Inferior parietal cortex (tissue), 1 donor: ENCODE measurements around the gene TRNT1.

Source experiments
- DNase-seq: peaks from one replicate; pipeline ENCODE4 v3.0.0-alpha.2; 2016; ENCODE audit errors: extremely low spot score

TRNT1 gene

GRCh38 chr3:3110749-3111361 lies 15.9 kb upstream of the TRNT1 start:
- DNase-seq = no peak

GRCh38 chr3:3113042-3113709 lies 13.6 kb upstream of the TRNT1 start:
- DNase-seq = no peak

- DNase-seq = no peak
Measured at GRCh38 chr3:3117651-3118050, 9.1 kb upstream of the TRNT1 start.

DNA sequence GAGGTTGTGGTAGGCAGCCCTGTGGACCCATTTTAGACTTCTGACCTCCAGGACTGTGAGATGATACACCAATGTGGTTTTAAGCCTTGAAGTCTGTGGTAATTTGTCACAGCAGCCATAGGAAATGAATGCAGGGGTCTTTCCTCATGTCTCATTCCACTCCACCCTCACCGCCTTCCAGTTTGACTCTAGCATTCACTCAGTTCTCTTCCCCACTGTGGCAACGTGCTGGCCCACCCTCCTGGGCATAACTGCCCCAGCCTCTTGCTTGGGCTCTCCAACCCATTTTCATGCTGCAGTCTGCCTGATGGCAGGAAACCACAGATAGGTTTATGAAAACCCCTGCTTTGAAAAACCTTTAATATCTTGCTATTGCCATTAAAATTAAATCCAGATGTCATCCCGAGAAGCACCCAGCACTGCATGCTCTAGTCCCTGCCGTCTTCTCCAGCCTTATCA lies 7.3 kb upstream of the TRNT1 start:
- DNase-seq = no peak

- no peak for DNase-seq
Measured at GRCh38 chr3:3125977-3126376, 763 bp upstream of the TRNT1 start.

GRCh38 chr3:3127432-3128010 lies 781 bp downstream of the TRNT1 start:
- no peak for DNase-seq

DNA sequence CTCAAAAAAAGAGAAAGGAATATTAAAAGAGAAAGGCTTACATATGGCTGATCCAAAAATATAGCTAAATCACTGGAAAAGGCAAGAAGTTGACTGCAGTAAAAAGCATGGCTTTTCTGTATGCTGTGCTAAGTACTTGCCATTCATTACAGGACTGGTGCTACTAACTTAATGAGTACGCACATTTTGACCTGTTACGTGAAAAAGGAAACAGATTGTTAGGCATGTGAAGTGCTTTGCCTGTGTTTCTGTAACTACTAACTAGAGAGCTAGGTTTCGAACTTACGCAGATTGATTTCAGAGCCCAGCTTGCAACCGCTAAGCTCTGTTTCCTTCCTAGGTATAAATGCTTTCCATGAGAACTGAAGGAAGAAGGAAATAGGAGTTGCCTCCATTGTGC lies 2.8 kb downstream of the TRNT1 start:
- no peak for DNase-seq

DNA sequence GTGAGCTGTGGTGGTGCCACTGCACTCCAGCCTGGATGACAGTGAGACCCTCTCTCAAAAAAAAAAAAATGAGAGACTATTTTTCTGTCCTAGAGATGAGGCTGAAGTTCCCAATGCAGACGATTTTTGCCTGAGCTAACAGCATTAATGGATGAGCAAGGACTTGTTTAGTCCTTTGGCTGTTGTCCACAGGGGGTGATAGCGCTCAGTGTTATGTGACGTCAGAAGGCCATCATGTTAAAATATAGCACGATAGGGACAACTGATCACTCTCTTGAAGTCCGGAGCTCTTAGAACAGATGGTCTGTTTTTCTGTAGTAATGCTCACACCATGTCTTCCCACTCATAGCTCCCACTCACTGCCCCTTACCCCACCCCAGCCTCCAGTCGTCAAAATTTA lies 6.8 kb downstream of the TRNT1 start:
- DNase-seq = no peak

DNA sequence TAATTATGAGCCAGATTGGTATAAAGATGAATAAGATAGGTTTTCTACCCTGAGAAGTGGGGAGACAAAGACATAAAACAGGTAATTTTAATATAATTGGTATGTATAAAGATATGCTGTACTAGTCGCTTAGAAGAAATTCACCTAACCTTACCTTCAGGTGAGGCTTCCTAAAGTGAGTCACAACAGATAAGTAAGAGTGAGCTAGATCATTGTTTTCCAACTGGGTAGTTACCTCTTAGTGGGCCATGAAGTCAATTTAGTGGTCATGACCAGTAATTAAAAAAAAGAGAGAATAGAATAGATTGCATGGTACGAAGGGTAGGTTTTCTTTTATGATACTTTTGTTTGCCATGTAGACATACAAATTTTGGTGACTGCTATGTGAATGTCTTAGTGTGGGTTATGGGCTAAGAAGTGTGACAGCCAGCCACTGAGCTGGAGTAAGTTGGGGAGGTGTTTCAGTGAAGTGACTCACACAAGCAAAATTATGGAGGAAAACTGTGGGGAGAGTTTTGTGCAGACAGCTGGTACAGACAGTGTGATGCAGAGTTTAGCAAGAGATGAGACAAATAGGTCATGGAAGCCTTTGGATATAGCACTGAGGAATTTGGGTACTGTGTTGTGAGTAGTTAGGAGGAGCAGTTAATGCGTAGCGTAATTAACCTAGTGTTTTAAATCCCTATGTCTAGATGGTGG lies 8.2 kb downstream of the TRNT1 start:
- no peak for DNase-seq

GRCh38 chr3:3137526-3137925 lies 10.8 kb downstream of the TRNT1 start:
- no peak for DNase-seq

- DNase-seq = no peak
Measured at GRCh38 chr3:3141939-3142338, 15.2 kb downstream of the TRNT1 start.

DNA sequence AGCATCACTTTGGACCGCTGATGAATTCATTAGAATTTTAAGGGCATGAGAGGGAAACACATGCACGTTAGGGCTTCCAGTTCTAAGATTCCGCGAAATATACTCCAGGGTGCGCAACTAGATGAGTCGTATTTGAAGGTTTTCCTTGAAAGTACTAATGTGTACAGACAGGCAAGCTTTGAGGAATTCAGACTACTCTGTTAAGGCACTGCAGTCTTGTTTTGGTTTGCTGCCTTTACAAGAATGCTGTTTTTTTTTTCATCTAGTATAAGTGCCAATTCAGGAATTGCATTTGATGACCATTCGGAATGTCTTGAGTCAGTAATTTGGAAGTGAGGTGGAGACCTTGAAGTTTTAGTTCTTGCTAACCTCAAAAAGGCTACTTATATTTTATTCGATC lies 19.1 kb downstream of the TRNT1 start:
- no peak for DNase-seq

GRCh38 chr3:3149560-3149959 lies 22.8 kb downstream of the TRNT1 start:
- DNase-seq = no peak

DNA sequence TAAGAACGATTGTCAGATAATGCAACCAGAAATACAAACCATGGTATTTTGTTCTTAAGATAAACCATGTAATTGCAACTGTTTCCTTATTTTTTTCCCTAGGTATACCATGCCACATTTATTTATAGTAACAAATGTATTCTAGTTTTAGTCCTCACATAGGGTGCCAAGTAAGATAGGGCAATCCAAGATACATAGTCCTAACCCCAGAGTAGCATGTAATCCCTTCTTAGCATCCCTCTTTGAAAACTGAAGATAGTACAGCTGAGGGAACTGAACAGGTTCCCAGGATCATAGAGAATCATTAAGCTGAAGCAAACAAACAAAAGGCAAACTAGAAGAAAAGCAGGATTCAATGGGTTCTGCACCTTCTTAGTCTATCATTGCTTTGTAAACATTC lies 24.8 kb downstream of the TRNT1 start:
- no peak for DNase-seq

DNA sequence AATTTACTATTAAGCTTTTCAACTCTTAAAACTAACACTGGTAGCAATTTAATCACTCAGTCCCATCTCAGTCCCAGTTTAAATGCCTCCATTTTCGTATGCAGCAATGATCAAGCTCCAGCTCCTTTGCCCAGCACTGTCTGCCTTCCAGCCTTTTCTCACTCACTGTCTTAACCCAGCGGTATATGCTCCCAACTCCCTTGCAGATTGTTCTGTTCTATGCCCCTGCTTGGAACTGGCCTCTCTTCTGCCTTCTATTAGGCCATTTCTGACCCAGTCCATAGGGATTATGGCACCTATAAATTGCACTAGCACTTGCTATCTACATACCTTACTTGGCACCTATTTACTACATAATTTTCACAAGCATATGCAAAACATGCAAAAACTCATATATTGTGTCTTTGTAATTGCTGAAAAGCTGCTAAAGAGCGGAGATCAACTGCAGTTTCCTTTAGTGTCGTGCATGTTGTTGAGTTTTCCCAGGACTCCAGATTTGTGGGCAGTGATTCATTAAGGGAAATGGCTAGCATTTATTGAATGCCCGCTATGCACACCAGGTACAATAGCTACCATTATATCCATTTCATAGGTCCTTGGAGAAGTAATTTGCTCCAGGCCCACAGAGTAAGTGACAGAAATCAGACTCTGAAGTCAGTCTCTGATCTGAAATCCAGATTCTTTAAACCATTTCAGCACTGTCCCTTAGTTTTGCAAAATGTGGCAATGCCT lies 28.3 kb downstream of the TRNT1 start:
- no peak for DNase-seq

GRCh38 chr3:3157484-3157883 lies 30.7 kb downstream of the TRNT1 start:
- no peak for DNase-seq

- DNase-seq = no peak
Measured at GRCh38 chr3:3160826-3161225, 34.1 kb downstream of the TRNT1 start.

DNA sequence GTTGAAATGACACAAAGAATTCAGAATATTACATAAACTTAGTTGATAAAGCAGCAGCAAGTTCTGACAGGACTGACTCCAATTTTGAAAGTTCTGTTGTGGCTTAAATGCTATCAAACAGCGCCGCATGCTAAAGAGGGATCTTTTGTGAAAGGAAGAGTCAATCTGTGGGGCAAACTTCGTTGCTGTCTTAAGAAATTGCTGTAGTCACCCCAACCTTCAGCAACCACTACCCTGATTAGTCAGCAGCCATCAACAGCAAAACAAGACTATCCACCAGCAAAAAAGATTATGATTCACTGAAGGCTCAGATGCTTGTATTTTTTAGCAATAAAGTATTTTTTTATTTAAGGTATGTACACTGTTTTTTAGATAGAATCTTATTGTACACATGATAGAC lies 38.5 kb downstream of the TRNT1 start:
- no peak for DNase-seq

DNA sequence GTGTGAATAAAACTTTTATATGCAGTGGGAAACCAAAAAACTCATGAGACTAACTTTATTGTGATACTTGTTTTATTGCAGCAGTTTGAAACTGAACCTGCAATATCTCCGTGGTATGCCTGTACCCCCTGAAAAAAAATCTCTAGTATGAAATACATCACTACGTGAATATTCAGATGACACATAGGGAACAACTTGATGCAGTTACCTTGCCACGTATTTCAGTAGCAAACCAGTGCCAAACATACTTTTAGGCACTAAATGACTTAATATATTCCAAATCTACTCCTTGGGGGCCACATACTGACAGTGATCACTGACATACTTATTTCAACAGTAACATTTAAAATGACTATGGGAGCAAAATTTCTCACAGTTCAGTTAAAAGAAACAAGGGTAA lies 38.9 kb downstream of the TRNT1 start:
- no peak for DNase-seq

- DNase-seq = no peak
Measured at GRCh38 chr3:3170998-3171397, 44.3 kb downstream of the TRNT1 start.

GRCh38 chr3:3172627-3173026 lies 45.9 kb downstream of the TRNT1 start:
- DNase-seq = no peak

GRCh38 chr3:3177861-3178497 lies 51.2 kb downstream of the TRNT1 start:
- no peak for DNase-seq
